OCI-LY1 (cell line): ENCODE data around the gene RNASEH1.

ENCODE experiments used
- CTCF ChIP-seq: fragments of 200-600 bp; sonication (generic), shearing (Covaris generic); IDR thresholded peaks from 2 replicates; pipeline ENCODE4 v1.5.1; 2017; ENCODE audit warnings: mild to moderate bottlenecking, antibody characterized with exemption, low read length, moderate library complexity, mixed read lengths
- EZH2 ChIP-seq: fragments of 200-600 bp; sonication (generic), shearing (Covaris generic); IDR thresholded peaks from 2 replicates; pipeline ENCODE4 v1.8.0; 2017; ENCODE audit warnings: borderline replicate concordance, mixed run types, mild to moderate bottlenecking, antibody characterized with exemption, low read length, moderate library complexity, mixed read lengths

GRCh38 chr2:3584608-3585260, 26.6 kb upstream of the RNASEH1 start:
- no peak for TF ChIP-seq CTCF
- TF ChIP-seq EZH2 = no peak
